Tibial artery (tissue), 4 donors: ENCODE results near the gene HBD.

Experiments used
- DNase-seq, 2 donors: peaks; one replicate each; pipeline ENCODE4 v3.0.0-alpha.2; 2019
- H3K27ac ChIP-seq, 2 donors: fragments of 200-600 bp; sonication (generic) in 1 of 2; 1 replicate in 1 of 2; 2 replicates in 1 of 2; pipeline ENCODE4 v1.5.1; 2018 to 2019; ENCODE audit warnings: mild to moderate bottlenecking in 1 of 2
- H3K27me3 ChIP-seq, 2 donors: fragments of 200-600 bp; sonication (generic) in 1 of 2; one replicate each; pipeline versions ENCODE4 v1.5.1 to v1.6.0; 2016 to 2019
- H3K36me3 ChIP-seq, 3 donors: fragments of 200-600 bp; sonication (generic) in 2 of 3; one replicate each; pipeline ENCODE4 v1.5.1; 2016 to 2019; ENCODE audit warnings: mild to moderate bottlenecking in 2 of 3
- H3K4me1 ChIP-seq, 4 donors: fragments of 200-600 bp; sonication (generic) in 2 of 4; 1 replicate in 3 of 4; 2 replicates in 1 of 4; pipeline ENCODE4 v1.5.1; 2016 to 2019
- H3K4me3 ChIP-seq, 2 donors: fragments of 200-600 bp; sonication (generic) in 1 of 2; 1 replicate in 1 of 2; 2 replicates in 1 of 2; pipeline ENCODE4 v1.5.1; 2018 to 2019; ENCODE audit warnings: mild to moderate bottlenecking in 2 of 2
- H3K9me3 ChIP-seq, 3 donors: fragments of 200-600 bp; sonication (generic) in 1 of 3; one replicate each; pipeline ENCODE4 v1.5.1; 2016 to 2019
- CTCF ChIP-seq, 2 experiments: fragments of 200-600 bp in 1 of 2; fragments of 450-650 bp in 1 of 2; IDR thresholded peaks; one replicate each; pipeline ENCODE4 v1.5.1; 2017 to 2019; ENCODE audit warnings: antibody characterized with exemption in 2 of 2, mild to moderate bottlenecking in 1 of 2, moderate library complexity in 1 of 2
- intact Hi-C: fragments of 100-400 bp; cut with DNase I; formaldehyde crosslinking; loops from one replicate; pipeline ENCODE4 v1.15.0; 2023; ENCODE audit warnings: low total_unique reads

Gene HBD

DNA sequence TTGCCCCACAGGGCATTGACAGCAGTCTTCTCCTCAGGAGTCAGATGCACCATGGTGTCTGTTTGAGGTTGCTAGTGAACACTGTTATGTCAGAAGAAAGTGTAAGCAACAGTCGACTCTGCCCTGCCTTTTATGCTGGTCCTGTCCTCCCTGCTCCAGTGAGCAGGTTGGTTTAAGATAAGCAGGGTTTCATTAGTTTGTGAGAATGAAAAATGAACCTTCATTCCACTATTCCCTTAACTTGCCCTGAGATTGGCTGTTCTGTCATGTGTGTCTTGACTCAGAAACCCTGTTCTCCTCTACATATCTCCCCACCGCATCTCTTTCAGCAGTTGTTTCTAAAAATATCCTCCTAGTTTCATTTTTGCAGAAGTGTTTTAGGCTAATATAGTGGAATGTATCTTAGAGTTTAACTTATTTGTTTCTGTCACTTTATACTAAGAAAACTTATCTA is at the start of gene HBD:
TSS of gene HBD (minus strand) at position 103 of the 454 bp plus-strand sequence. CDS start at position 53, 50 bp downstream.
- no peaks in the 10 kb centered on the region for H3K9me3 ChIP-seq
- intact Hi-C loops: no loop called here
- no peak for DNase-seq
- H3K27ac ChIP-seq: no peak within 1 kb of the TSS
- no peaks in the 10 kb centered on the region for H3K4me1 ChIP-seq
- no peak within 1 kb of the TSS for H3K4me3 ChIP-seq
- TF ChIP-seq CTCF (IDR thresholded peaks at IDR 0.05): no peak
- H3K36me3 ChIP-seq: no peaks in the 10 kb centered on the region
- no peaks in the 10 kb centered on the region for H3K27me3 ChIP-seq

- TF ChIP-seq CTCF (IDR thresholded peaks at IDR 0.05): no peak
- Histone ChIP-seq H3K4me3 (no peak overlapping the region), H3K9me3 (no peaks in the 10 kb centered on the region), H3K27ac (no peak overlapping the region), H3K27me3 (no peaks in the 10 kb centered on the region), H3K36me3 (no peaks in the 10 kb centered on the region), H3K4me1 (peaks cover 0 to 8% (median 0%) of the 10 kb centered on the region in 4 donors)
- intact Hi-C loops: no loop called here
- DNase-seq: no peak
Observed at GRCh38 chr11:5283882-5284281, 49.6 kb upstream of the HBD start.

DNA sequence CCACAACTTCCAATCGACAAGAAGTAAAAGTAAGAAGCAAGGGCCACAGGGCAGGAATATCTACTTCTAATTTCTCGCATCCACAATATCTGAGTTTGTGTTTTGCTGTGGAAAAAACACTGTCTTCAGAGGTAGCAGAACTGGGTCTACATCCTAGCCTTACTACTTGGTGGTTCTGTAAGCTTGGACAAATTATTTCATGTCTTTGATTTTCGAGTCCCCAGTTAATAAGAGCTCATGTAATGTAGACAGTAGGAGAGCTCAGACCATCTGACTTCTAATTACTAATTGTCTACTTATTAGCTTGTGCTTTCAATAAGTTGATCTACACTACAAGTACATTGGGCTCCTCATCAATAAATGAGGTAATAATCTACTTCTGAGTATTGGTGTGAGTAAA is 48.8 kb upstream of the HBD start:
- Histone ChIP-seq H3K36me3 (no peaks in the 10 kb centered on the region), H3K27me3 (no peaks in the 10 kb centered on the region), H3K4me3 (no peak overlapping the region), H3K4me1 (peaks cover 0 to 8% (median 0%) of the 10 kb centered on the region in 4 donors), H3K27ac (no peak overlapping the region), H3K9me3 (no peaks in the 10 kb centered on the region)
- DNase-seq: no peak
- TF ChIP-seq CTCF (IDR thresholded peaks at IDR 0.05): no peak
- intact Hi-C loops: no loop called here

DNA sequence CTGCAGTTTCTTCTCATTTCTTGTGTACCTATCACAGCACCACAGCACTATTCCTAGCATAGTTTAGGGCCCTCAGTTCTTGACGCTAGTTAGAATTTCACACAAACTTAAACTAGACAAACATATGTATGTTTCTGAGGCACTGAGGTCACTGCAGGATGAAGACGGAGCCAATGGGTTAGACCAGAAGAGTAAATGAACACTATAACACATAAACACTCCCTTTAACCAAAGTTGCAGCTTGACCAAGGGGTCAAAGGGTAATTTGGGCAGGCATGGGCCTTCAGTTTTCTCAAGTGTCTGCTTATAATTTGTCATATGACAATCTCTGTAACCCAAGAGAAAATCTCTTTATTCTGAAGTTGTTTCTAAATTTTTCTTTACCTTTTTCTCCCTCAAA is 48.3 kb upstream of the HBD start:
- no peak overlapping the region for H3K27ac ChIP-seq
- no peaks in the 10 kb centered on the region for H3K9me3 ChIP-seq
- H3K4me1 ChIP-seq: peaks cover 0 to 8% (median 0%) of the 10 kb centered on the region in 4 donors
- H3K36me3 ChIP-seq: no peaks in the 10 kb centered on the region
- no peaks in the 10 kb centered on the region for H3K27me3 ChIP-seq
- intact Hi-C loops: no loop called here
- DNase-seq: no peak
- H3K4me3 ChIP-seq: no peak overlapping the region
- no peak for TF ChIP-seq CTCF (IDR thresholded peaks at IDR 0.05)

DNA sequence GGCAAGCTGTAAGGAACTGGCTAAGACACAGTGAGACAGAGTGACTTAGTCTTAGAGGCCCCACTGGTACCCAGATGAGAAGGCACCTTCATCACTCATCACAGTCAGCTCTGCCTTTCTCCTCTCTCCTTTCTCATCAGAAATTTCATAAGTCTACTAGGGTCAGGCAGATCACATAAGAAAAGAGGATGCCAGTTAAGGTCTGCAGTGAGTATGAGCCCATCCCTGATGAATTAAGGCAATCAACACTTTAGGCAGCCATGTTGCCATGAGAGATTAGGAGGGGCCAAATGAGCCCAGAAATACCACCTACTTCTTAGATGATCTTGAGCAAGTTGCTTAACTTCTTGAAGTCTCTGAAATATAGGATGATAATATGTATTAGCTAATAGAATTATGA is 47.3 kb upstream of the HBD start:
- Histone ChIP-seq H3K27me3 (no peaks in the 10 kb centered on the region), H3K9me3 (no peaks in the 10 kb centered on the region), H3K4me3 (no peak overlapping the region), H3K27ac (no peak overlapping the region), H3K36me3 (no peaks in the 10 kb centered on the region), H3K4me1 (peaks cover 0 to 8% (median 0%) of the 10 kb centered on the region in 4 donors)
- intact Hi-C loops: no loop called here
- no peak for TF ChIP-seq CTCF (IDR thresholded peaks at IDR 0.05)
- no peak for DNase-seq

- Histone ChIP-seq H3K27me3 (no peaks in the 10 kb centered on the region), H3K4me1 (peaks cover 0 to 8% (median 0%) of the 10 kb centered on the region in 4 donors), H3K27ac (no peak overlapping the region), H3K4me3 (no peak overlapping the region), H3K9me3 (no peaks in the 10 kb centered on the region), H3K36me3 (no peaks in the 10 kb centered on the region)
- peak; percentile 51 to 80 for DNase-seq
- TF ChIP-seq CTCF (IDR thresholded peaks at IDR 0.05): no peak
- intact Hi-C loops: no loop called here
Observed at GRCh38 chr11:5280582-5281102, 46.4 kb upstream of the HBD start.
